Neural cell (in vitro differentiated cells): ENCODE data around the gene MCRIP1. TPM values are rescaled to one million over a fixed set of nuclear protein-coding genes. Genes with fewer than 3 reads are reported as not detected.

Experiments
- H2AFZ ChIP-seq: fragments of 200-600, 300-800 bp; sonication (generic), shearing (Covaris generic); 2 replicates; pipeline ENCODE4 v1.6.0; 2014; ENCODE audit warnings: low read depth, mild to moderate bottlenecking, antibody characterized with exemption, low read length, moderate library complexity
- H3F3A ChIP-seq: fragments of 200-600 bp; shearing (Covaris generic); 2 replicates; pipeline ENCODE4 v1.6.1; 2016; ENCODE audit warnings: mild to moderate bottlenecking, moderate library complexity, mixed read lengths, antibody characterized with exemption, low read length; ENCODE audit not compliant: insufficient read depth, poor library complexity, severe bottlenecking
- H3K27ac ChIP-seq: fragments of 200-600, 300-800 bp; sonication (generic), shearing (Covaris generic); 2 replicates; pipeline ENCODE4 v1.5.1; 2014; ENCODE audit warnings: mild to moderate bottlenecking, low read length, moderate library complexity
- H3K27me3 ChIP-seq: fragments of 300-800, 200-600 bp; sonication (generic), shearing (Covaris generic); 2 replicates; pipeline ENCODE4 v1.6.0; 2014; ENCODE audit warnings: mild to moderate bottlenecking, low read depth, low read length, moderate library complexity; ENCODE audit not compliant: insufficient read depth
- H3K36me3 ChIP-seq: fragments of 300-800, 200-600 bp; sonication (generic), shearing (Covaris generic); 2 replicates; pipeline ENCODE4 v1.5.1; 2014; ENCODE audit warnings: mild to moderate bottlenecking, antibody characterized with exemption, low read length, moderate library complexity; ENCODE audit not compliant: insufficient read depth
- H3K4me2 ChIP-seq: fragments of 300-800, 200-600 bp; sonication (generic), shearing (Covaris generic); 2 replicates; pipeline ENCODE4 v1.6.0; 2014; ENCODE audit warnings: mild to moderate bottlenecking, low read length
- H3K4me3 ChIP-seq: fragments of 300-800, 200-600 bp; sonication (generic), shearing (Covaris generic); 2 replicates; pipeline ENCODE4 v1.5.1; 2014; ENCODE audit warnings: mild to moderate bottlenecking, low read length, moderate library complexity
- H3K79me2 ChIP-seq: fragments of 200-600 bp; shearing (Covaris generic); replicated peaks from 2 replicates; pipeline ENCODE4 v1.6.0; 2014; ENCODE audit warnings: mild to moderate bottlenecking, low read length, moderate library complexity; ENCODE audit not compliant: insufficient read depth
- H3K9ac ChIP-seq: fragments of 300-800, 200-600 bp; sonication (generic), shearing (Covaris generic); 2 replicates; pipeline ENCODE4 v1.6.1; 2016; ENCODE audit warnings: mild to moderate bottlenecking, low read length, mixed read lengths
- H3K9me2 ChIP-seq: fragments of 200-600 bp; shearing (Covaris generic); 2 replicates; pipeline ENCODE4 v1.6.1; 2016; ENCODE audit warnings: mild to moderate bottlenecking, low read length, mixed read lengths; ENCODE audit not compliant: insufficient read depth
- H3K9me3 ChIP-seq: fragments of 200-600, 300-800 bp; sonication (generic), shearing (Covaris generic); 2 replicates; pipeline ENCODE4 v1.6.1; 2016; ENCODE audit warnings: mild to moderate bottlenecking, mixed run types, low read length, moderate library complexity, mixed read lengths
- H4K20me1 ChIP-seq: fragments of 200-600 bp; shearing (Covaris generic); 2 replicates; pipeline ENCODE4 v1.6.1; 2016; ENCODE audit warnings: mild to moderate bottlenecking, mixed run types; ENCODE audit not compliant: insufficient read depth
- EP300 ChIP-seq: fragments of 450-650 bp; conservative IDR thresholded peaks from 2 replicates; pipeline ENCODE4 v1.6.1; 2014; ENCODE audit warnings: antibody characterized with exemption, mild to moderate bottlenecking, moderate library complexity; ENCODE audit not compliant: poor library complexity, severe bottlenecking
- EZH2 ChIP-seq: fragments of 200-600, 300-800 bp; shearing (Covaris generic), sonication (generic); IDR thresholded peaks from 2 replicates; pipeline ENCODE4 v1.6.1; 2014; ENCODE audit warnings: antibody characterized with exemption, low read length, borderline replicate concordance, mild to moderate bottlenecking; ENCODE audit not compliant: insufficient read depth, poor library complexity, severe bottlenecking
- MXI1 ChIP-seq: fragments of 450-650 bp; conservative IDR thresholded peaks from 2 replicates; pipeline ENCODE4 v1.6.1; 2014; ENCODE audit warnings: antibody characterized with exemption, mild to moderate bottlenecking; ENCODE audit not compliant: poor library complexity, severe bottlenecking
- POLR2AphosphoS5 ChIP-seq: IDR thresholded peaks from 2 replicates; pipeline ENCODE4 v1.6.1; 2012
- RAD21 ChIP-seq: fragments of 450-650 bp; conservative IDR thresholded peaks from 2 replicates; pipeline ENCODE4 v1.6.1; 2014; ENCODE audit warnings: antibody characterized with exemption, mild to moderate bottlenecking, moderate library complexity
- SMC3 ChIP-seq: fragments of 450-650 bp; conservative IDR thresholded peaks from 2 replicates; pipeline ENCODE4 v1.6.1; 2014; ENCODE audit warnings: antibody characterized with exemption, mild to moderate bottlenecking, moderate library complexity; ENCODE audit not compliant: poor library complexity
- TAF1 ChIP-seq: IDR thresholded peaks from 2 replicates; pipeline ENCODE4 v1.6.1; 2012; ENCODE audit warnings: low read depth
- polyA plus RNA-seq: library from polyadenylated mRNA; depleted of rRNA; stranded (reverse); fragments of >200 nt; gene quantifications from 2 replicates; pipeline ENCODE4 v1.2.3, GENCODE V29; 2014
- TF ChIP-seq, protein P1 (sequence below): fragments of 450-650 bp; IDR thresholded peaks from 2 replicates; pipeline ENCODE4 v1.5.1; 2014; ENCODE audit warnings: antibody characterized with exemption, mild to moderate bottlenecking, moderate library complexity; ENCODE audit not compliant: poor library complexity, severe bottlenecking
- TF ChIP-seq, protein P2 (sequence below): IDR thresholded peaks from 2 replicates; pipeline ENCODE4 v1.6.1; 2012; ENCODE audit warnings: borderline replicate concordance

Gene MCRIP1
- polyA plus RNA-seq, 1 donor from 2014 or later, result 524 TPM

DNA sequence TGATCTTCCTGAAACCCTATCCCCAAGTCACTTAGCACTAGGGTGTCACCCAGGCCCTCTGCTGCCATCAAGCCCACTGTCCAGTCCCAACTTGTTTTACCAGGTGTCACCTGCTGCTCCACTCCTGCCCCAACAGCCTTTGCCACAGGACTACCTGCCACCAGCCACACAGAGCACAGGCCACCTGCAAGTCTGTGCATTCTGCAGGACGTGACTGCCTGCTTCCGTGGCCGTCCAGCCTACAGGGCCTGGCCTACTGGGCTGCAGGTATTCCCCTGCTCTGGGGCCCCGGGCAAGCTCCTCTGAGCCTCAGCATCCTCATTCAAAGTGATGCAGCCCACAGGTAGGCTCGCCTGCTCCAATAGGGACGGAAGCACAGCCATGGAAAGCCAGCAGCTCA, 3.2 kb downstream of the MCRIP1 start:
- H3F3A ChIP-seq, result no peaks in the 10 kb centered on the region
- H3K4me2 ChIP-seq, result no peak overlapping the region
- H3K9ac ChIP-seq, result no peak overlapping the region
- H3K9me3 ChIP-seq, result no peaks in the 10 kb centered on the region
- H4K20me1 ChIP-seq, result peaks cover 13% of the 10 kb centered on the region
- no peaks in the 10 kb centered on the region for H3K27me3 ChIP-seq
- peaks cover 29% of the 10 kb centered on the region for H3K79me2 ChIP-seq
- H3K36me3 ChIP-seq, result no peaks in the 10 kb centered on the region
- no peak overlapping the region for H2AFZ ChIP-seq
- H3K9me2 ChIP-seq, result no peaks in the 10 kb centered on the region
- H3K4me3 ChIP-seq, result no peak overlapping the region
- no peak overlapping the region for H3K27ac ChIP-seq
- TF ChIP-seq POLR2AphosphoS5, result no peak
- TF ChIP-seq, protein P1, sequence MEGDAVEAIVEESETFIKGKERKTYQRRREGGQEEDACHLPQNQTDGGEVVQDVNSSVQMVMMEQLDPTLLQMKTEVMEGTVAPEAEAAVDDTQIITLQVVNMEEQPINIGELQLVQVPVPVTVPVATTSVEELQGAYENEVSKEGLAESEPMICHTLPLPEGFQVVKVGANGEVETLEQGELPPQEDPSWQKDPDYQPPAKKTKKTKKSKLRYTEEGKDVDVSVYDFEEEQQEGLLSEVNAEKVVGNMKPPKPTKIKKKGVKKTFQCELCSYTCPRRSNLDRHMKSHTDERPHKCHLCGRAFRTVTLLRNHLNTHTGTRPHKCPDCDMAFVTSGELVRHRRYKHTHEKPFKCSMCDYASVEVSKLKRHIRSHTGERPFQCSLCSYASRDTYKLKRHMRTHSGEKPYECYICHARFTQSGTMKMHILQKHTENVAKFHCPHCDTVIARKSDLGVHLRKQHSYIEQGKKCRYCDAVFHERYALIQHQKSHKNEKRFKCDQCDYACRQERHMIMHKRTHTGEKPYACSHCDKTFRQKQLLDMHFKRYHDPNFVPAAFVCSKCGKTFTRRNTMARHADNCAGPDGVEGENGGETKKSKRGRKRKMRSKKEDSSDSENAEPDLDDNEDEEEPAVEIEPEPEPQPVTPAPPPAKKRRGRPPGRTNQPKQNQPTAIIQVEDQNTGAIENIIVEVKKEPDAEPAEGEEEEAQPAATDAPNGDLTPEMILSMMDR, result no peak
- no peak for TF ChIP-seq SMC3
- no peak for TF ChIP-seq MXI1
- no peak for TF ChIP-seq EZH2
- TF ChIP-seq TAF1, result no peak
- TF ChIP-seq, protein P2, sequence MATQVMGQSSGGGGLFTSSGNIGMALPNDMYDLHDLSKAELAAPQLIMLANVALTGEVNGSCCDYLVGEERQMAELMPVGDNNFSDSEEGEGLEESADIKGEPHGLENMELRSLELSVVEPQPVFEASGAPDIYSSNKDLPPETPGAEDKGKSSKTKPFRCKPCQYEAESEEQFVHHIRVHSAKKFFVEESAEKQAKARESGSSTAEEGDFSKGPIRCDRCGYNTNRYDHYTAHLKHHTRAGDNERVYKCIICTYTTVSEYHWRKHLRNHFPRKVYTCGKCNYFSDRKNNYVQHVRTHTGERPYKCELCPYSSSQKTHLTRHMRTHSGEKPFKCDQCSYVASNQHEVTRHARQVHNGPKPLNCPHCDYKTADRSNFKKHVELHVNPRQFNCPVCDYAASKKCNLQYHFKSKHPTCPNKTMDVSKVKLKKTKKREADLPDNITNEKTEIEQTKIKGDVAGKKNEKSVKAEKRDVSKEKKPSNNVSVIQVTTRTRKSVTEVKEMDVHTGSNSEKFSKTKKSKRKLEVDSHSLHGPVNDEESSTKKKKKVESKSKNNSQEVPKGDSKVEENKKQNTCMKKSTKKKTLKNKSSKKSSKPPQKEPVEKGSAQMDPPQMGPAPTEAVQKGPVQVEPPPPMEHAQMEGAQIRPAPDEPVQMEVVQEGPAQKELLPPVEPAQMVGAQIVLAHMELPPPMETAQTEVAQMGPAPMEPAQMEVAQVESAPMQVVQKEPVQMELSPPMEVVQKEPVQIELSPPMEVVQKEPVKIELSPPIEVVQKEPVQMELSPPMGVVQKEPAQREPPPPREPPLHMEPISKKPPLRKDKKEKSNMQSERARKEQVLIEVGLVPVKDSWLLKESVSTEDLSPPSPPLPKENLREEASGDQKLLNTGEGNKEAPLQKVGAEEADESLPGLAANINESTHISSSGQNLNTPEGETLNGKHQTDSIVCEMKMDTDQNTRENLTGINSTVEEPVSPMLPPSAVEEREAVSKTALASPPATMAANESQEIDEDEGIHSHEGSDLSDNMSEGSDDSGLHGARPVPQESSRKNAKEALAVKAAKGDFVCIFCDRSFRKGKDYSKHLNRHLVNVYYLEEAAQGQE, result no peak

DNA sequence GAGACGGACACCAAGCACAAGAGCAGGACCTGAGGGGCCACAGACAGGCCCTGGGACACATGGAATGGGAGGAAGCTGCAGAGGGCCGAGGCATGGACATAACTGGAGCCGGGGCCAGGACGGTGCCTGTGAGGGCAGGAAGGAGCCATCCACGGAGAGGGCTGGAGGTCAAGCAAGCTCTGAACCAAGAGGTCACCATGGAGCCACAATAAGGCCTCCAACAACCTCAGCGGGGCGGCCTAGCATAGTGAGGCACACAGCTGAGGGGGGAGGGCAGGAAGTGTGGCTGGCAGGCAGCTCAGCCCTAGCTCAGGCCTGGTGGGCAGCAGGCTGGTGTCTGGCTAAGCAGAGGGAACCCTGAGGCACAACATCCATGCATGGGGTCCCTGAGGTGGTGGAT, 4.4 kb downstream of the MCRIP1 start:
- Histone ChIP-seq H2AFZ (no peak overlapping the region), H4K20me1 (peaks cover 13% of the 10 kb centered on the region), H3K4me2 (no peak overlapping the region), H3K9me2 (no peaks in the 10 kb centered on the region), H3K4me3 (no peak overlapping the region), H3F3A (no peaks in the 10 kb centered on the region), H3K27me3 (no peaks in the 10 kb centered on the region), H3K27ac (no peak overlapping the region), H3K9me3 (no peaks in the 10 kb centered on the region), H3K79me2 (peaks cover 25% of the 10 kb centered on the region), H3K36me3 (no peaks in the 10 kb centered on the region), H3K9ac (no peak overlapping the region)
- TF ChIP-seq SMC3 (no peak), MXI1 (no peak), RAD21 (no peak), TAF1 (no peak), POLR2AphosphoS5 (no peak), EP300 (no peak), EZH2 (no peak)
- TF ChIP-seq, protein P1, result no peak
- TF ChIP-seq, protein P2, result no peak
